ENCODE data around the gene PDZD2.

The PDZD2 gene

DNA sequence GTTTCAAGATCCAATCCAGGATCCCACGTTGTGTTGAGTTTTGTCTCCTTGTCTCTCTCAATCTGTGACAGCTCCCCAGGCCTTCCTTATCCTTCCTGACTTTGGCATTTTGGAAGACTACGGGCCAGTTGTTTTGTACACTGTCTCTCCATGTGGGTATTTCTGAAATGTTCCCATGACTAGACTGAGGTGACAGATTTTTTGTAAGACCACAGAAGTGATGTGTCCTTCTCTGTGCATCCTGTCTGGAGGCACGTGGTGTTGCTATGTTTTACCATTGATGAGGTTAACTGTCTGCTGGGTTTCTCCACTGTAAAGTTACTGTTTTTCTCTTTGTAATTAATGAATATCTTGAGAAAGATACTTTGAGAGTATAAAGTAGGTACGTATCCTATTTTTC is 15.7 kb upstream of the PDZD2 start:
- Histone ChIP-seq H3K9me3 (ENCODE audit: control insufficient read depth, insufficient read depth, low read length) (no peaks in the 10 kb centered on the region), H3K36me3 (ENCODE audit: insufficient read depth, low read length) (no peaks in the 10 kb centered on the region), H3K9ac (ENCODE audit: low read depth, low read length) (no peak overlapping the region), H3K4me1 (ENCODE audit: insufficient read depth, low read length) (peaks cover 7% of the 10 kb centered on the region; the same call in 1 of the 2 replicates)

DNA sequence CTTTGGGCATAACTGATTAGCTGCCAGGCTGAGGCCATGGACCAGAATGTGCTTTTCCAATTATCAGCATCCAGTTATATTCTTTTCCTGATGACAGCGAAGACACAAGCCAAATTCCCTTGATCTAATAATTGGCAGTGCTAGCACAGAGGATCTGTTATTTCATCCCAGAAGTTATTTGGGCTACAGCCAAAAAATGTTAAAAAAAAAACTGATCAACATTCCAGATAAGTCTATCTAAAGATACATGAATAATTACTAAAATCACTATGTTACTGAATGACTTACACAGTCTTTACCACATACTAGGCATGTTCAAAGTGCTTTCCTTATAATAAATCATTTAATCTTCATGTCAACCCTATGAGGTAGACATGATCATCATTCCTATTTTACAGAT is 13.5 kb upstream of the PDZD2 start:
- Histone ChIP-seq H3K9ac (ENCODE audit: low read depth, low read length) (no peak overlapping the region), H3K36me3 (ENCODE audit: insufficient read depth, low read length) (no peaks in the 10 kb centered on the region), H3K9me3 (ENCODE audit: control insufficient read depth, insufficient read depth, low read length) (no peaks in the 10 kb centered on the region), H3K4me1 (ENCODE audit: insufficient read depth, low read length) (no peaks in the 10 kb centered on the region)

DNA sequence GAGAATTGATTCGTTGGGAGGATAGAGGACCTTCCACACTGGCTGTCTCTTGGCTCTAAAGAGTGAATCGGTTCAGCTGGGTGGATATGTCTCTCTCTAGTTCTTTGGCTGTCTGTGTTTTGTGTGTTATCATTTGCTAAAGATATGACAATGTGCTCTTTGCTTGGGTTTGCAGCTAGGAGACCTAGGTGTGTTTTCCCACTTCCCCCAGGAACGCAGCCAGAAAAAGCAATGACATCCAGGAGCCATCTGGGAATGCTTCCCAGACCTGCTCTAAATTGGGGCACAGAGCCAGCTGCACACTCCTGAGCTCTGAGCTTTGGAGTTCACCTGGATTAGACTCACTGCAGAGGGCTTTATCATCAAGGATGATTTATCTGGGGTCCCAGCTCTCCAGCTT is 12.8 kb upstream of the PDZD2 start:
- H3K36me3 ChIP-seq (ENCODE audit: insufficient read depth, low read length) = no peaks in the 10 kb centered on the region
- H3K4me1 ChIP-seq (ENCODE audit: insufficient read depth, low read length) = no peaks in the 10 kb centered on the region
- no peaks in the 10 kb centered on the region for H3K9me3 ChIP-seq (ENCODE audit: control insufficient read depth, insufficient read depth, low read length)

DNA sequence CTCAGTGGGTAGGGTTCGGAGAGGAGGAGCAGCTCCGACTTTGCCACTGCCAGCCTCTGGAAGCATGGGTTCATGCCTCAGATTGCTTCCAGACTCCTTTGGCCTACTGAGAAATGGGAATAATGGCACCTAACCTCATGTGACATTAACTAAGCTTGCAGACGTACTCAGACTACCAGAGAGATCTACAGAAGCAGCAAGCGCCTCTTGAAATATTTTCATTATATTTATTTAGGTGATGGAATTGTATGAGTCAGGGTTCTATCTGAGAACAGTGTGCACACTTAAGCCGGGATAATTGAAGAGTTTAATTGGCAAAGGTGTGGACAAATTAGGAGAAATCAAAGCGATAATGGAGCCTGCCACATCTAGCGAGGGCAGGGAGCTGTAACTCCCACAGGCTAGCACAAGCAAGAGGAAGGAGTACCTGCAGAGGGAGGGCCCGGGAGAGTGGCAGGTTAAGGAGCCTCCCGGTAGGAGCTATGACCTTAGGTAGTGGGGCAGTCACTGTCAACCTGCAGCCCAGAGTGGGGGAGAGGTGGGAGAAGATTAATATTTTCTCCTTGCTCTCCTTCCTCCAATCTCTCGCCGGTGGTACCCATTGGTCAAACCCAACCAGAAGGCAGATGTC is 12.2 kb upstream of the PDZD2 start:
- Histone ChIP-seq H3K4me1 (ENCODE audit: insufficient read depth, low read length) (no peaks in the 10 kb centered on the region), H3K36me3 (ENCODE audit: insufficient read depth, low read length) (no peaks in the 10 kb centered on the region), H3K9me3 (ENCODE audit: control insufficient read depth, insufficient read depth, low read length) (no peaks in the 10 kb centered on the region), H3K9ac (ENCODE audit: low read depth, low read length) (no peak overlapping the region)

More for the DNA sequence above, 12.8 kb upstream of the PDZD2 start:
- no peak overlapping the region for H3K9ac ChIP-seq (ENCODE audit: low read depth, low read length)

DNA sequence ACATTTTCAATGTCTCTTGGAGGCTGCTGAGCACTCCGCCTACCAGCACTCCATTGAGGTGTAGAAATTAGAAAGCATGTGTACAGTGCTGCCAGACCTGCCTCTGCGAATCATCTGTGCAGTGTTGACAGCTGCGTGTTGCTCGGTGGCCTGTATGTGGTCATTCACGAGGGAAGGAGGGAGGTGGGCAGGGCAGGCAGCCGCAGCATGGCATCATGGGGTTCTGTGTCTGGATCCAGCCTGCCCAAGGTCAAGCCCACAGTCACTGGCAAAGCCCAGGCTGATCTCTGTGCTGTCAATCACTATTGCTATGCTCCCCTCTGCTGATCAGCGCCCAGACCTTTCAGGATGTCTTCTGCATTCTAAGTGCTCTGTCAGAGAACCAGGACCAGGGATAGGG is 8.0 kb upstream of the PDZD2 start:
- Histone ChIP-seq H3K9me3 (ENCODE audit: control insufficient read depth, insufficient read depth, low read length) (no peaks in the 10 kb centered on the region), H3K9ac (ENCODE audit: low read depth, low read length) (no peak overlapping the region), H3K4me1 (ENCODE audit: insufficient read depth, low read length) (no peaks in the 10 kb centered on the region), H3K36me3 (ENCODE audit: insufficient read depth, low read length) (no peaks in the 10 kb centered on the region)

DNA sequence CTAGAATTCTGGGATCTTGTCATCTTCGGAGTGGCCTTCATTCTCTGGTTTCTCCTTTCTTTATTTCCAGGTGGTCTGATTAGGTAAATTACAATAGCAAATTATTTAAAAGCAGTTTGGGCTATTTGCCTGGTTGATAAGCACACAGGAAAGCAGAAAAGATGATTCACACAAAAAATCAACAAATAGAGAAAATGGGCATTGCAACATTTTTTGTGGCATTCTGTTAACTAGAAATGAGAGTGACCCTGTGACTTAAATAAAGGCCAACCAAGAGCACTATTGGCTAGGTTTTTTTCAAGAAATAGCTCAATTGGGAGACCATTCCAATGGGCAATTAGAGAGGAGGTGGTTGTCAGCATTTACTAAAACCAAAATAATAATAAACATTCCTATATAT is 6.5 kb upstream of the PDZD2 start:
- Histone ChIP-seq H3K9ac (ENCODE audit: low read depth, low read length) (no peak overlapping the region), H3K9me3 (ENCODE audit: control insufficient read depth, insufficient read depth, low read length) (no peaks in the 10 kb centered on the region), H3K4me1 (ENCODE audit: insufficient read depth, low read length) (peaks cover 5% of the 10 kb centered on the region), H3K36me3 (ENCODE audit: insufficient read depth, low read length) (no peaks in the 10 kb centered on the region)

DNA sequence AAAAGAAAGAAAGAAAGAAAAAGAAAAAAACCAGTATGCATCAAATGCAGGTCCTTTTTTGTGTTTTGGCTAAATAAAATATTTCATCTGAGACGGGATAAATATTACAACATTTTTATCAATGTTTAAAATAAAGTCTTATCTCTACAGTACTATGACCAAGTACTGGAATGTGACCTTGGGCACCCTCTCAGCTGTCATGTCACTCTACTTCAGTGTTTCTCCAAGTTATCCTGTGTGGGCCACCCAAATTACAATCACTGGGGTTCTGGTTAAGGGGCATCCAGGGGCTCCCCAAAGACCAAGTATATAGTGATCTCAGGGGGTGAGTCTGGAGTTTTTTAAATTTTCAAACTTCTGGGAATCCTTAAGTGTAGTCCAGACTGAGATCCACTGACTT is 3.5 kb upstream of the PDZD2 start:
- no peaks in the 10 kb centered on the region for H3K36me3 ChIP-seq (ENCODE audit: insufficient read depth, low read length)
- H3K9me3 ChIP-seq (ENCODE audit: control insufficient read depth, insufficient read depth, low read length) = no peaks in the 10 kb centered on the region
- H3K4me1 ChIP-seq (ENCODE audit: insufficient read depth, low read length) = peaks cover 9% of the 10 kb centered on the region
- H3K9ac ChIP-seq (ENCODE audit: low read depth, low read length) = no peak overlapping the region

DNA sequence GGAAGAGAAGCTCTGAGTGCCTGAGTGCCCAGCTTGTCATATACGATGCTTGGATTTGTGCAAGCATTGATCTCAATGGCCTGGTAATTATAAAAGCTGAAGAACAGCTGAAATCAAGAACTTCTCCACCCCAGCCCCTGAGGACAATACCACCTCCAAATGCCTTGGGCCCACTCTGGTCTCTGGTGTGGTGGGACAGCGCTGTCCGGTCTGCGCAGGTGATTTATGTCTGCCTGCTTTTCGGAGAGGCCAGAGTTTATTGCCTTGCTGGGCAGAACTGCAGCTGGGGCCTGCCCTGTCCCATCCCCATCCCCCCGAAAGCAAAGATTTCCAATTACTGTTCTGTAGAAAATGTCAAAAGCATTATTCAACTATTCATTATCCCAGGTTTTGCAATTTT is 1.1 kb upstream of the PDZD2 start:
- Histone ChIP-seq H3K4me1 (ENCODE audit: insufficient read depth, low read length) (peaks cover 9% of the 10 kb centered on the region), H3K9ac (ENCODE audit: low read depth, low read length) (no peak overlapping the region), H3K36me3 (ENCODE audit: insufficient read depth, low read length) (no peaks in the 10 kb centered on the region), H3K9me3 (ENCODE audit: control insufficient read depth, insufficient read depth, low read length) (no peaks in the 10 kb centered on the region)

DNA sequence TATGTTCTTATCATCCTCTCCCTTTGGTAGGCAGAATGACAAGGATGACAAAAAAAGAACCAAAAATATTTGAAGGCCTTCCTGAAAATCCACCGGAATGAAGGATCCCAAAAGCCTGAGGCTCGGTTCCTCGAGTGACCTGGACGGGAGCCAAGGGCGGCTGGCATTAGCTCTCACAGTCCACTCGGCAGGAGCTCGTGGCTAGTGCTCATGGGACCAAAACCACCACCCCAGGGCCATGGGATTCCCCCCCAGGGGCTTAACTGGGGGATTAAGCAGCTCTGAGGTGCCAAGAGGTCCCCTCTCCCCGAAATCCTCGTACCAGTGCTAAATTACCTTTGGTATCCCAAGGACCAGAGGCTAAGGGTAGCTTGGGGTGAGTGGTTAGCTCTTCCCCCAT is 586 bp upstream of the PDZD2 start:
- peaks cover 9% of the 10 kb centered on the region for H3K4me1 ChIP-seq (ENCODE audit: insufficient read depth, low read length)
- peak overlapping the region; percentile 56 for H3K9ac ChIP-seq (ENCODE audit: low read depth, low read length)
- H3K9me3 ChIP-seq (ENCODE audit: control insufficient read depth, insufficient read depth, low read length) = no peaks in the 10 kb centered on the region
- H3K36me3 ChIP-seq (ENCODE audit: insufficient read depth, low read length) = no peaks in the 10 kb centered on the region

DNA sequence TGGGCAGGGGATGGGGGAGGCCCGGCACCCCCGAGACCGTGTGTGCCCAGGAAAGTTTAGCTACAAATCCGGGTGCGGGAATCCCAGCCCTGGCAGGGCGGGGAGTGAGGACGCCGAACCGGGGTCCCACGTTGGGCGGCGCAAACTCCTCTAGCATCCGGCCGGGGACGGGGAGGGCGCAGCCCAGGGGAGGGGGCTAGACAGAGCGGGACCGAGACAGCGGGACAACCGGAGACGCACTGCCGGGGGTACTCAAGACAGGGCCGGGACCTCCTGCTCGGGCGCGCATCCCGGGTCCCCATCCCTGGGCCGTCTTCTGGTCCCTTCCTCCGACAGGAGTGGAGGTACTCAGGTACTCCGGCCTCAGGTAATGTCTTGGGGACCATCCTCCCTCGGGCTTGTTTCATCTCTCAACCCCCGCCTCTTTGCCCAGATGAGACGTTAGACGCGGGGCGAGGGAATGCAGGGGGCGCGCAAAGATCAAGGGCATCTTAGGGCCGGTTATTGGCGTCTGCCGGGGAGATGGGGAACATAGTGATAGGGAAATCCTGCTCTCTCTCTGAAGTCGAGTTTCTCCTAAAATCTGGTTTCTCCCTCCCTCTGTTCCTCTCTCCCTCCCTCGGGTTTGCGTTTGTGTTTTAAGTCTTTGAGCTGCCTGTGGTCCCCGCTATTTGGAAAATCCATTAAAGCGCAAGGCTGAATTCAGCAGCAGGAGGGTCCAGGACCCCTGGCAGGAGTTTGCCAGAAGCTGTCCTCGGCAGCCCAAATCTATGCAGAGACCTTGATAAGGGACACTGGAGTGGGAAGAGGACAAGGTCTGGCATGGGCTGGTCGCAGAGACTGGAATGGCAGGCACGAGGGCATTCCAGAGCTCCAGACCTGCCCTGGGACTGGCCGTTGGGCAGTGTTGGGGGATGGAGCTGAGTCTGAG is 815 bp downstream of the PDZD2 start:
- peak overlapping the region; percentile 56 for H3K9ac ChIP-seq (ENCODE audit: low read depth, low read length)
- no peaks in the 10 kb centered on the region for H3K9me3 ChIP-seq (ENCODE audit: control insufficient read depth, insufficient read depth, low read length)
- no peaks in the 10 kb centered on the region for H3K36me3 ChIP-seq (ENCODE audit: insufficient read depth, low read length)
- H3K4me1 ChIP-seq (ENCODE audit: insufficient read depth, low read length) = peaks cover 9% of the 10 kb centered on the region

DNA sequence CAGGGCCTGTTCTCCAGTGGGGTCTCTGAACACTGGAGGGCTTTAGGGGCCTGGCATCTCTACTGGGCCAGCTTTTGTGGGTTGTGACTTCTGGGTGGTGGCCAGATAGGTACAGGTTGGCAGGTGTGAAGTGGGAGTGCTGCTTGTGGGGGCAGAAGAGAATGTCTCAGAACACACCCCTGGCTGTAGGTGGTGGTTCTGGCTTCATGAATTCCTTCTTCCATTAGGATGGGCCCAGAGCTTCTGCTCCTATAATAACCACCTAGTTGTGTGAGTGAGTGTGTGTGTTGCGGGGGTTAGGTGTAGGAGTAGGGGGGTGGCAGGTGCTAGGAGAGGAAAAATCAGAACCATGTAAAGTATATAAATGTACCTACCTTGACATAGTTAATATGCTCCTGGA is 1.6 kb downstream of the PDZD2 start:
- peaks cover 9% of the 10 kb centered on the region for H3K4me1 ChIP-seq (ENCODE audit: insufficient read depth, low read length)
- H3K36me3 ChIP-seq (ENCODE audit: insufficient read depth, low read length) = no peaks in the 10 kb centered on the region
- no peak overlapping the region for H3K9ac ChIP-seq (ENCODE audit: low read depth, low read length)
- H3K9me3 ChIP-seq (ENCODE audit: control insufficient read depth, insufficient read depth, low read length) = no peaks in the 10 kb centered on the region

DNA sequence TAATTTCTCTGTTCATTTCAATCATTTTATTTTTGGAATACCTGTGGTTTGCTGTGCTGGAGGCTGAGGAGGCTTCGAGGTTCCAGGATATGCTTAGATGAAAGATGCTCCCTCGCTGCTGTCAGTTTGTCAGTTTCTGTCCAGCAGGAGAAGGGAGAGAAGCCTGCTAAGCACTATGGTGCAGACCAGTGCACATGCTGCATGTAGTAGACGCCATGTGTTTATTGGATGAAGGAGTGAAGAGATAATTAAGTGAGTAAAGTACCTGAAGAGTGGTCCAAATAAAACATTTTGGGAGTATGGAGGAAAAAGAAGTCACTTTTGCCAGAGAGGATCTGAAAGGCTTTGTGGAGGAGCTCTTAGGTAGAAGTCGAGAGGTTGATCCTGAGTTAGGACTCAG is 2.1 kb downstream of the PDZD2 start:
- peaks cover 9% of the 10 kb centered on the region for H3K4me1 ChIP-seq (ENCODE audit: insufficient read depth, low read length)
- H3K9ac ChIP-seq (ENCODE audit: low read depth, low read length) = no peak overlapping the region
- no peaks in the 10 kb centered on the region for H3K36me3 ChIP-seq (ENCODE audit: insufficient read depth, low read length)
- no peaks in the 10 kb centered on the region for H3K9me3 ChIP-seq (ENCODE audit: control insufficient read depth, insufficient read depth, low read length)

DNA sequence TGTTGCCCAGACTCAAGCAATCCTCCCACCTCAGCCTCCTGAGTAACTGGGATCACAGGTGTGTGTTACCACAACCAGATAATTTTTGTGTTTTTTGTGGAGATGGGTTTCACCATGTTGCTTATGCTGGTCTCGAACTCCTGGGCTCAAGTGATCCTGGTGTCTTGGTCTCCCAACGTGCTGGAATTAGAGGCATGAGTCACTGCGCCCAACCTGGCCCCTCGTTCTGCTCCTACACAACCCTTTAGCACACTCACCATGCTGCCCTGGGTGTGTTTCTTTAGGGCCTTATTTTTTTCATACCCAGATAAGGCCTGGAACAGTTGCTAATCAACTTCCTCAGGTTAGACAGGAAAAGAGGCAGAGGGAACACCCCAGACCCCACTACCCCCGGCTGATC is 2.6 kb downstream of the PDZD2 start:
- Histone ChIP-seq H3K4me1 (ENCODE audit: insufficient read depth, low read length) (peaks cover 9% of the 10 kb centered on the region), H3K36me3 (ENCODE audit: insufficient read depth, low read length) (no peaks in the 10 kb centered on the region), H3K9ac (ENCODE audit: low read depth, low read length) (no peak overlapping the region), H3K9me3 (ENCODE audit: control insufficient read depth, insufficient read depth, low read length) (no peaks in the 10 kb centered on the region)

DNA sequence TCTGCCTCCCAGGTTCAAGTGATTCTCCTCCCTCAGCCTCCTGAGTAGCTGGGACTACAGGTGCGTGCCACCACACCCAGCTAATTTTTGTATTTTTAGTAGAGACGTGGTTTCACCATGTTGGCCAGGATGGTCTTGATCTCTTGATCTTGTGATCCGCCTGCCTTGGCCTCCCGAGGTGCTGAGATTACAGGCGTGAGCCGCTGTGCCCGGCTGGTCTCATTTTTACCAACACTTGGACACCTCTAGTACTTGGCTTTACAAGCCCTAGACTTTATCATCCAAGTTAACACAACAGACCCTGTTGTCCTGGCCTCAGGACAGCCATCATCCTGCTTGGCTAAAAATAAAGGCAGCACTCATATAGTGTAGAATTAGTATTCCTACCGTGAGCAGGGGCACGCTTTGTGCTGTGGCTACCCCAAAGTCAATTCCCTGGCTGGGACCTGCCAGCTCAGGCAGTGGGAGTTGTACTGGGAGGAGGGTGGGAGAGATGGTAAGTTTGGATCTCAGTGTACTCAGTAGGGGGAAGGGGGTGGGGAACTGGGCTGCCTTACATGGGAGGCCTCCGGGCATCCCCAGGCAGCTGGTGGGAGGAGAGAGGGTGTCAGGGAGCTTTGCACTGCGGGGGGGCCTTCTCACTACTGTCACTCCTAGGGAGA is 6.6 kb downstream of the PDZD2 start:
- no peaks in the 10 kb centered on the region for H3K9me3 ChIP-seq (ENCODE audit: control insufficient read depth, insufficient read depth, low read length)

DNA sequence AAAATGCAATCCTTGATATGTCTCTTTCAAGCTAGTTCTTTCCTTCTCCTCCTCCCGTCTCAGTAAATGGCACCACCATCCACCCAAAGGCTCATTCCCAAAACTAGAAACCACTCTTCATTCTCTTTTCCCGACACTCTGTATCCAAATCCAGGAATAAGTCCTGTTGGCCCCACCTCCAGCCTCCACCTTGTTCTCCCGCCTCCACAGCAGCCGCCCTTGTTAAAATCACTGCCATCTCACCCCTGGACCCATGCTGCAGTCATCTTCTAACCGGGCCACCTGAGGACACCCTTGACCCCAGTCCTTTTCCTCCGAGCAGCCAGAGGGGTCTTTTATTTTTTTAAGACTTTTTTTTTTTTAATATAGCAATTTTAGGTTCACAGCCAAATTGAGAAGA is 9.4 kb downstream of the PDZD2 start:
- no peaks in the 10 kb centered on the region for H3K36me3 ChIP-seq (ENCODE audit: insufficient read depth, low read length)
- H3K9ac ChIP-seq (ENCODE audit: low read depth, low read length) = no peak overlapping the region
- H3K4me1 ChIP-seq (ENCODE audit: insufficient read depth, low read length) = no peaks in the 10 kb centered on the region
- no peaks in the 10 kb centered on the region for H3K9me3 ChIP-seq (ENCODE audit: control insufficient read depth, insufficient read depth, low read length)

More for the DNA sequence above, 6.6 kb downstream of the PDZD2 start:
- H3K9ac ChIP-seq (ENCODE audit: low read depth, low read length) = no peak overlapping the region
- H3K36me3 ChIP-seq (ENCODE audit: insufficient read depth, low read length) = no peaks in the 10 kb centered on the region
- no peaks in the 10 kb centered on the region for H3K4me1 ChIP-seq (ENCODE audit: insufficient read depth, low read length)
